GM21390 (cell line): Measurements from ENCODE around the gene PCDHB15.
"Not testable (repeated sequence)": the region's sequence is repeated elsewhere in the genome, so short reads cannot be mapped to it uniquely, and the experiment has no call there.

ENCODE experiments used
- ATAC-seq: cut with Tn5 transposase; IDR thresholded peaks from one replicate; pipeline ENCODE4 v1.9.1; 2021; ENCODE audit not compliant: unreplicated experiment

Gene PCDHB15

DNA sequence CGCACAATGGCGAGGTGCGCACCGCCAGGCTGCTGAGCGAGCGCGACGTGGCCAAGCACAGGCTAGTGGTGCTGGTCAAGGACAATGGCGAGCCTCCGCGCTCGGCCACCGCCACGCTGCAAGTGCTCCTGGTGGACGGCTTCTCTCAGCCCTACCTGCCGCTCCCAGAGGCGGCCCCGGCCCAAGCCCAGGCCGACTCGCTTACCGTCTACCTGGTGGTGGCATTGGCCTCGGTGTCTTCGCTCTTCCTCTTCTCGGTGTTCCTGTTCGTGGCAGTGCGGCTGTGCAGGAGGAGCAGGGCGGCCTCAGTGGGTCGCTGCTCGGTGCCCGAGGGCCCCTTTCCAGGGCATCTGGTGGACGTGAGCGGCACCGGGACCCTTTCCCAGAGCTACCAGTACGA lies 2.2 kb downstream of the PCDHB15 start:
- ATAC-seq = not testable (repeated sequence)

DNA sequence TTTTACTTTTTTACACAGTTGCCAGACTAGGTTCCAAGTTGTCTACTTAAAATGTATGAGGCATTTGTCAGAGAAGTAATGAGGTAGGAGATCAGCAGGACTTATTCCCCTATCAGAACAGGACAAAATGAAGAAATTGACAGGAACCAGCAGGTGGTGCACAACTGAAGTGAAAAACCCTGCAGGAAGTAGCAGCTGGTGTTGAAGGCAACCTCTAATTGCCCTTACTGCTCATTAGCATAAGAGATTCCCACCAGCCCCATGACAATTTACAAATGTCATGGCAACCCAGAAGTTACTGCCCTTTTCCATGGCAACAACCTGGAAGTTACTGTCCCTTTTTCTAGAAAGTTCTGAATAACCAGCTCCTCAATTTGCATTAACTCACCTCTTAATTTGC lies 5.4 kb downstream of the PCDHB15 start:
- no peak for ATAC-seq

DNA sequence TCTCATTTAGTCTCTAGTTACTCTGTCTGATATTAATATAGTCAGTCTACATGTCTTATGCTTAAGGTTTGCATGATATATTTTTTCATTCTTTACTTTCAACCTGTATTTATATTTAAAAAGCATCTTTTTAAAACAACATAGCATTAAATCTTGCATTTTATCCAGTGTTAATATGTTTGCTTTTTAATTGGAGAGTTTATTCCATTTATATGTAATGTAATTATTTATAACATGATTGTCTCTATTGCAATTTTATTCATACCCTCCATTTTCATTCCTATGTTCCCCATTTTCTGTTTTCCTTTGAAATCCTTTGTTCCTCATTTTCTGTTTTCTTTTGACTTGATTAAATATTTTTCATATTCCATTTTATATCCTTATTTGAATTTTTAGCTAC lies 13.3 kb downstream of the PCDHB15 start:
- no peak for ATAC-seq

DNA sequence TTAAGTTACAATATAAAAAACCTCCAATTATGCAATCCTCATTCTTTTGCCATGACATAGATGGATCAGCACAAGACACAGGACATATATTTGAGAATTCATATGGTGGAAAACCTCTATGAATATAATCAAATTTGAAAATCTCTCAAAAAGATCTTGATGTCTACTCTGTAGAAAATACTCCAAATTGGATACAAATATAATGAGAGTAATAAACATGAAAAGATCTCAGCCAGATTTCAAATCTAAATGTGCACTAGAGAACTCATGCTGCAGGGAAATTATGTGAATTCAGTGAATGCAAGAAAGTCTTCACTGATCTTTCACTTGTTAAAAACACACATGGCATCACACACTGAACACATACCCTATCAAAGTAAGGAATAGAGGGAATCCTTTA lies 13.8 kb downstream of the PCDHB15 start:
- no peak for ATAC-seq

DNA sequence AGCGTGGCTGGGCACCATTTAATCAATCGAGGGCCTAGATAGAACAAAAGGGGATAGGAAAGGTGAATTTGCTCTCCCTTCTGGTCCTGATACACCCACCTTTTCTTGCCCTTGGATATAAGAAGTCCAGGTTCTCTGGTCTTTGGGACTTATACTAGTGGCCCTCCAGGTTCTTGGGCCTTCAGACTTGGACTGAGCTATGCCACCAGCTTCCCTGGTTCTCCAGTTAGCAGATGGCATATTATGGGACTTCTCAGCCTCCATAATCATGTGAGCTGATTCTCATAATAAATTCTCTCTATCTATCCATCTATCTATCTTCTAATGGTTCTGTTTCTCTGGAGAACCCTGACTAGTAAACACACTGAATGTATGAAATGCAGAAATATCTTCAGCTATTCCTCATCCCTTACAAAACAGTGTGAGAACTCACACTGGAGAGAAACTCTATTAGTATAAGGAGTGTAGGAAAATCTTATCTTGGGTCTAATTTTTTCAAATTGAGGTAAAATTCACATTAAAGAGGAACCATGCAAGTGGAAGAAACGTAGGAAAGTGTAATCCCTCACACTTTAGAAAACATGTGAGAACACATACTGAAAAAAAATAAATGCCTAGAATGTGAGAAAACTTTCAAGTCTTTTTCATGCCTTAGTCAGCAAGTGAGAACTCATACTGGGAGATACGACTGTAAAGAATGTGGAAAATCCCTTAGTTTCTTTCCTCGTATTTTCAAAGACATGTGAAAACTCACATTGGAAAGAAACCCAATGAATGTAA lies 15.5 kb downstream of the PCDHB15 start:
- no peak for ATAC-seq

DNA sequence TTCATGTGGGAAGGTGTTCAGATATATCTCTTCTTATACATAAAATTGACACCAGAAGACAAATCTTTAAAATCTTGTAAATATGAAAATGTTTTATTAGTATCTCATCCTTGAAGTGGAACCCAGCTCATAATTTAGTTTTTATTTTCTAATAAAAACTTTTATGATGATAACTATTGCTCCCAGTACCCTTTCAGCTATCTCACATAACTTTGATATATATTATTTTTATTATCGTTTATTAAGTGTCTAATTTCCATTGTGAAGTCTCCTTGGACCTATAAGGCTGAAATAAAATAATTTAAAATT lies 16.0 kb downstream of the PCDHB15 start:
- ATAC-seq = no peak

DNA sequence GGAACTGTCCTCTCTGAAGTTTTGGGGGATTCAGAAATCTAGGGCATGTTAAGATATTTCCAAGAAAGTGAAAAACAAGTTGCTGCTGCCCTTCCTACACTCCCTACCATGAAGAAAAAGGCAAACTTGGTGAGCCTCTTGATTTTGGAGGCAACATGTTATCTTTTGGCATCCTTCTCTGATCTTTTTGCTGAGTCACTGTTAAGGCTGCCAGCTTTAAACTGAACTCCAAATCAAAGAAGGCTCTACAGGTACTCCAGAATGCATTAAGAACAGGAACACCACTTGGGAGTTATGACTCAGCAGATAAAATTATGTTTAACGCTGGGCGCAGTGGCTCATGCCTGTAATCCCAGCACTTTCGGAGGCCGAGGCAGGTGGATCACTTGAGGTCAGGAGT lies 24.0 kb downstream of the PCDHB15 start:
- ATAC-seq = no peak

DNA sequence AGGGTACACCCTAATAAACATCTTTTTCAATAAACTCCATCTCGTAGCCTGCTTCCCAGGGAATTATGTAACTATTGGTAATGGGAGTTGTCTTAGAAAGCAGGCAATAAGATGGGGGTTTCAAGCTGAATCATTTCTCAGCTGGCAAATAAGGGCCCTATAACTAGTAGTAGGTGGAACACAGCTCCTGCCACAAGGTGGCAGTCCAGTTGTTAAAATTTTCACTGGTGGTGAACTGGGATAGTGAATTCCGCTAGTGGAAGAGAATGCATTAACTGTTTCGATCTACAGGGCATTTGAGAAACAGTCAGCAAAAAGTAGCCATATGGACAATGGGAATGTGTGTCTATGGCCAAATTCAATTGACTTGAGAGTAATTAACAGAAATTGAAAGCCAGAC lies 27.7 kb downstream of the PCDHB15 start:
- no peak for ATAC-seq

DNA sequence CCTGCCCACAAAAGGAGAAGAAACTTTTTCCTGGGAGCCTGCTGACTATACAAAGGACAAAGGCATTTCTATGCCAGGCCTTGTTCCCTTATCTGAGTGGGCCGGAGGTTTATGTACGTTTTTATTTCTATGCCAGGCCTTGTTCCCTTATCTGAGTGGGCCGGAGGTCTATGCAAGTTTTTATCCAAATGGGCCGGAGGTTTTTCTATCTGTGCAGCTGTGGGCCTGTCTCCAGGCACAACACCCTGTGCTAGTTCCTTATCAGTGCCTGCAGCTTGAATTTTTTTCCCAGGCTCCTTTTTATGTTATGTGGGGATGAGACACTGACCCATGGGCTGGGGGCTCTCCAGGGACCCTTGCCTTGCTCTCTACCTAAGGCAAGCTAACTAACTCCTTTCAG lies 53.2 kb downstream of the PCDHB15 start:
- no peak for ATAC-seq
